SJCRH30 (cell line): ENCODE measurements around the gene QRSL1. TPM values are rescaled to one million over a fixed set of nuclear protein-coding genes. Genes with fewer than 3 reads are reported as not detected.
"Not testable (repeated sequence)": the region's sequence is repeated elsewhere in the genome, so short reads cannot be mapped to it uniquely, and the experiment has no call there.

Experiments
- DNase-seq, 2 experiments: peaks; one replicate each; pipeline ENCODE4 v3.0.0-alpha.2; 2015 to 2020
- H3K27ac ChIP-seq: fragments of 250-450 bp; sonication (Bioruptor Pico); 2 replicates; pipeline ENCODE4 v1.5.1; 2020; ENCODE audit warnings: mild to moderate bottlenecking, moderate library complexity
- H3K27me3 ChIP-seq: fragments of 250-450 bp; sonication (Bioruptor Pico); 2 replicates; pipeline ENCODE4 v1.5.1; 2020; ENCODE audit warnings: mild to moderate bottlenecking, moderate library complexity
- H3K36me3 ChIP-seq: fragments of 250-450 bp; sonication (Bioruptor Pico); 2 replicates; pipeline ENCODE4 v1.5.1; 2020; ENCODE audit warnings: mild to moderate bottlenecking, moderate library complexity
- H3K4me1 ChIP-seq: fragments of 250-450 bp; sonication (Bioruptor Pico); 2 replicates; pipeline ENCODE4 v1.5.1; 2020; ENCODE audit warnings: mild to moderate bottlenecking, moderate library complexity
- H3K4me3 ChIP-seq: fragments of 250-450 bp; sonication (Bioruptor Pico); 2 replicates; pipeline ENCODE4 v1.5.1; 2020; ENCODE audit warnings: mild to moderate bottlenecking, moderate library complexity
- H3K9me3 ChIP-seq: fragments of 250-450 bp; sonication (Bioruptor Pico); replicated peaks from 2 replicates; pipeline ENCODE4 v1.5.1; 2020; ENCODE audit warnings: mild to moderate bottlenecking, moderate library complexity
- total RNA-seq: library from RNA; depleted of rRNA; stranded (reverse); fragments of >200 nt; shearing (Covaris generic); gene quantifications from 2 replicates; pipeline ENCODE4 v1.2.3, GENCODE V29; 2014

The QRSL1 gene
- total RNA-seq, 1 experiment from 2014 or later = 17.3 TPM

DNA sequence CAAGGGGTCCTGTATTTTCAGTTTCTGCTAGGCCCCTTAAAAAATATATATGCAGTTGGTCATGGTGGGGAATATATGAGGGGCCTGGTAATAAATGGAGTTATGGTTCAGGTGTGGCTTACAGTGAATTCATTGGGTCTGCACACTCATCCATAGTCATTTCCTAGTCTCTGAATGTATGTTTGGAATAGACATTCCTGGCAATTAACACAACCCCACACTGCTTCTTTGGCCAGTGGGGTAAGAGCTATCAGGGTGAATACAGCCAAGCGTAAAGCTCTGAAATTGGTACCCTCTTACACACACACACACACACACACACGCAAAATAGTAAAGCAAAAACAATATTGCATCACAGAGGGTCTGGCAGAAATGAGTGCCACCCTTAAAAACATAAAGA is 56.5 kb downstream of the QRSL1 start:
- Histone ChIP-seq H3K4me3 (no peak overlapping the region), H3K27me3 (no peaks in the 10 kb centered on the region), H3K9me3 (no peaks in the 10 kb centered on the region), H3K4me1 (no peaks in the 10 kb centered on the region), H3K27ac (no peak overlapping the region), H3K36me3 (no peaks in the 10 kb centered on the region)
- DNase-seq = no peak

DNA sequence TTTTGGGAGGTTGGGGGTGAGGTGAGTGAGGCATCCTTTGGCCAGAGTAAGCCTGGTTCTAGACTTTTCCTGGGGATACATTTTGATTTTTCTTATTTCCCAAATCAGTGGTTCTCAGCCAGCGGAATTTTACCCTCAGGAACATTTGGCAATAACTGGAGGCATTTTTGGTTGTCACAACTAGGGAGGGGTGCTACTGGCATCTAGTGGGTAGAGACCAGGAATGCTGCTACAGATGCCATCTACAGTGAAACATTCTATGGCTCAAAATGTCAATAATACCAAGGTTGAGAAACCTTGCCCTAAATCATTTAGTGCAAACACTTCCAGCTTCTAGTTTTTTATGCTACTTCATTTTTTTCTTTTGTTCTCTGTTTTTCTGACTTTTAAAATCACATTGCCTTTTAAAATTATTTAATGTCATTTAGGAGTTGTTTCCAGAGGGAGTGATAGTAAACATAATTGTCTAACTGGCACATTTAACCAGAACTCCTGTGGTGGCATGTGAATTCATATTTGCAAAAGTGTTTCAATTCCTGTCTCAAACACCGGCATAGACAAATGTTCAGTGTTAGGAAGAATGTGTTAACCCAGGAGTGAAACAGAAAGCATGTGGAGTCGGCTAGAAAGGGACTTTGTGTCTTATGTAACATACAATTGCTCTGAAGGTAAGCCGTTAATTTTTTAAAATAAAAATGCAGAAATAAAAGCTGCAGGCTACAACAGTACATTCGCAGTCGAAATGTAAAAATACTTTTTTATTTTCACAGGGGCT is 59.0 kb downstream of the QRSL1 start:
- DNase-seq = no peak
- Histone ChIP-seq H3K36me3 (no peaks in the 10 kb centered on the region), H3K27ac (no peak overlapping the region), H3K4me1 (no peaks in the 10 kb centered on the region), H3K4me3 (no peak overlapping the region), H3K27me3 (no peaks in the 10 kb centered on the region), H3K9me3 (no peaks in the 10 kb centered on the region)

DNA sequence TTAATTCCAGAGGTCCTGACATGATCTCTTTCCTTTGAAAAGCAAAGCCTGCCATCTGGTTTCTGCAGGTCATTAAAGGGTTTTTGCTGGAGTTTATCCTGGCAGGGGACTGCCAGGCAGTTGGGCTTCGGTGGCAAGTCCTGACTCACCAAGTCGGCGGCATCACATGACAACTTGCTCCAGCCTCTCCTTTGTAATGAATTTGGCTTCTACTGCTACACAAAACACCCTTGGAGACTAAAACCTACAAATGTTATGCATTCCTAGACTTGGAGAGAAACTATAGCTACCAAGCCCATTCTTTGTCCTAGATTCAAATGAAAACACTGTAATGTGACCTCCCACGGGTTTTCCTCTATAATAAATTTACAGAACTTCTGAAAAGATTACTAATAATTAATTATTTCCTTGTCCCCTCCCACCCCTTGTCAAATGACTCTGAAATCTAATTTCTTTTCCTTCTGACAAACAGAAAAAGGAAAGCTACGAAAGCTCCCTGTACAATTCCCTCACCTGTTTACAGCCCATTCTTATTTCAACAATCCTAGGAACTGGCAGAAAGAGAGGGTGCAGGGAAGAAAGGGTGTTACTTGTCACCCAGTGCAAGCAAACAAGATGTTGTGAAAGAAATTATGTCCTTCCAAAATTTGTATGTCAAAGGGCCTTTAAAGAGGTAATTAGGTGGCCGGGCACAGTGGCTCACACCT is 62.9 kb downstream of the QRSL1 start:
- H3K4me3 ChIP-seq = no peak overlapping the region
- DNase-seq = no peak
- no peak overlapping the region for H3K27ac ChIP-seq
- no peaks in the 10 kb centered on the region for H3K36me3 ChIP-seq
- peaks cover 7% of the 10 kb centered on the region; the same call in 1 of the 2 replicates for H3K27me3 ChIP-seq
- no peaks in the 10 kb centered on the region for H3K9me3 ChIP-seq
- no peaks in the 10 kb centered on the region for H3K4me1 ChIP-seq

DNA sequence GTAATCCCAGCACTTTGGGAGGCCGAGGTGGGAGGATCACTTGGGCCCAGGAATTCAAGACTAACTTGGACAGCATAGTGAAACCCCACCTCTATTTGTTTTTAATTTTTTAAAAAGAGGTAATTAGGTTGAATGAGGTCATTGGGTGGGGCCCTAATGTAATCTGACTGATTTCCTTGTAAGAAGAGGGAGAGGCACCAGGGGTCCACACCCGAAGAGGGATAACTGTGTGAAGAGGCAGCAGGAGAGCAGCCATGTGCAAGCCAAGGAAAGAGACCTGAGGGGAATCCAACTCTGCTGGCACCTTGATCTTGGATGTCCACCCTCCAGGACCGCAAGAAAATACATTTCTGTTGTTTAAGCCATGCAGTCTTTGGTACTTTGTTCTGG is 63.4 kb downstream of the QRSL1 start:
- H3K27ac ChIP-seq = no peak overlapping the region
- no peak for DNase-seq
- no peaks in the 10 kb centered on the region for H3K36me3 ChIP-seq
- no peaks in the 10 kb centered on the region for H3K4me1 ChIP-seq
- H3K4me3 ChIP-seq = no peak overlapping the region
- H3K9me3 ChIP-seq = no peaks in the 10 kb centered on the region
- peaks cover 7% of the 10 kb centered on the region; the same call in 1 of the 2 replicates for H3K27me3 ChIP-seq

DNA sequence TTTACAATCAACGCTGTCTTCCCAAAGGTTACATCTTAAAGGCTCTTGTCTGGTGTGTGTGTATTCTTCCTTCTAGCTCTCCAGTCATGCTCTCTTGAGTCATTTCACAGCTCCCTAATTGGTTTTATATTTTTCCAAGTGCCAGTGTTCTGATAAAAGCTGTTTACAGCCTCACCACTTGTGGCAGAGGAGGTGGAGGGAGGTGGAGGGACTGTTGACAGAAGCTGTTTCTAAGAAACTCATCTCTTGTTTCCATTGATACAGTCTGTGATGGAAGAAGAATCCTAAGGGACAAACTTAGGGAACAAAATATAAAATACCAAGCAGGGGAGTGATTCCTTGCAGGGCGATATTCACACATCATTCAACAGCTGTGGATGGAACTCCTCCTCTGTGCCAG is 64.0 kb downstream of the QRSL1 start:
- no peak overlapping the region for H3K4me3 ChIP-seq
- no peaks in the 10 kb centered on the region for H3K36me3 ChIP-seq
- no peaks in the 10 kb centered on the region for H3K4me1 ChIP-seq
- DNase-seq = no peak
- H3K27ac ChIP-seq = no peak overlapping the region
- no peaks in the 10 kb centered on the region for H3K9me3 ChIP-seq
- H3K27me3 ChIP-seq = peaks cover 7% of the 10 kb centered on the region; the same call in 1 of the 2 replicates

DNA sequence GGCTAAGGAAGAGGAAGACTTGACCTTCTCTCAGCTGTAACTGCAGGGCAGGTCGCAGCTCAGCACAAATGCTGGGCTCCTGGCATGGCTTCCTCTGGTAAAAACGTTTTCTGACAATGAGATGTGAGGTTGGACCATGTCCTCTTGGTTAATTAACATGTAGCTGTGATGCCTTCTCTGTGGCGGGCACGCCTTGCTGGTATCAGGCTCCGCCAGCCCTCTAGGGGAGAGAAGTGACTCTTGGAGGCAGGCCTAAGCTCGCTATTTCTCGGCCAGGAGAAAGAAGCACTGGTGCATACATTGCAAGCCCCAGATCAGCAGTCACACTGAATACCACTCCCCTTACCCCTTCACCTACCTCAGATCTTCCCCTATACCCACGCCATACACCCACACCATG is 65.0 kb downstream of the QRSL1 start:
- no peaks in the 10 kb centered on the region for H3K36me3 ChIP-seq
- H3K4me3 ChIP-seq = no peak overlapping the region
- peaks cover 7% of the 10 kb centered on the region; the same call in 1 of the 2 replicates for H3K27me3 ChIP-seq
- DNase-seq = no peak
- no peak overlapping the region for H3K27ac ChIP-seq
- H3K4me1 ChIP-seq = no peaks in the 10 kb centered on the region
- H3K9me3 ChIP-seq = no peaks in the 10 kb centered on the region

DNA sequence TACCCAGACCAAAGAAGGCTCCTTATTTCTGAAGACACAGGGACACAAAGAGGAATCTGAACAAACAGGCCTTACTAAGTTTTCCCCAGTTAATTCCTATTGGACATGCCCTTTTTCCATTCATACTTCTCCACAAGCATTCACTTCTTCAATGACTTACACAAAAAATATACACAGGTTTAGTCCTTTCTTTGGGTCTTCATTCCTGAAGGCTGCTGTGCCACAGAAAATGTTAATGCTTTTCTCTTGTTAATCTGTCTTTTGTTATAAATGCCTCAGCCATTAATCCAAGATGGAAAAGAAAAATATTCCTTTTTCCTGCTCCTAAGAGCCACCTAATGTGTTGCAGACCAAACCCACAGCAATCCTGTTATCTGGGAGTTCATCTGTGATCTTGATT is 71.2 kb downstream of the QRSL1 start:
- Histone ChIP-seq H3K27me3 (no peaks in the 10 kb centered on the region; the same call in 1 of the 2 replicates), H3K4me3 (no peak overlapping the region), H3K9me3 (no peaks in the 10 kb centered on the region; the same call in 1 of the 2 replicates), H3K27ac (no peak overlapping the region), H3K4me1 (no peaks in the 10 kb centered on the region), H3K36me3 (no peaks in the 10 kb centered on the region)
- no peak for DNase-seq

DNA sequence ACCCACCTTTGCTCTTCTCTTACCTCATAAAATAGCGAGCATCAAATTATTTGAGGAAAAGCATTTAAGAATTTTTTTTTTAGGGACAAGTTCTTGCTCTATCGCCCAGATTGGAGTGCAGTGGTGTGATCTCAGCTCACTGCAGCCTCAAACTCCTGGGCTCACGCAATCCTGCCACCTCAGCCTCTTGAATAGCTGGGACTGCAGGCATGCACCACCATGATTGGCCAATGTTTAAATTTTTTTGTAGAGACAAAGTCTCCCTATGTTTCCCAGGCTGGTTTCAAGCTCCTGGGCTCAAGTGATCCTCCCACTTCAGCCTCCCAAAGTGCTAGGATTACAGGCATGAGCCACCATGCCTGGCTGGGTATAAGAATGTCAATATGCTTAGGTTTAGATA is 71.8 kb downstream of the QRSL1 start:
- H3K4me1 ChIP-seq, H3K27me3 ChIP-seq, DNase-seq, H3K9me3 ChIP-seq, H3K36me3 ChIP-seq, H3K27ac ChIP-seq, H3K4me3 ChIP-seq: not testable (repeated sequence)

DNA sequence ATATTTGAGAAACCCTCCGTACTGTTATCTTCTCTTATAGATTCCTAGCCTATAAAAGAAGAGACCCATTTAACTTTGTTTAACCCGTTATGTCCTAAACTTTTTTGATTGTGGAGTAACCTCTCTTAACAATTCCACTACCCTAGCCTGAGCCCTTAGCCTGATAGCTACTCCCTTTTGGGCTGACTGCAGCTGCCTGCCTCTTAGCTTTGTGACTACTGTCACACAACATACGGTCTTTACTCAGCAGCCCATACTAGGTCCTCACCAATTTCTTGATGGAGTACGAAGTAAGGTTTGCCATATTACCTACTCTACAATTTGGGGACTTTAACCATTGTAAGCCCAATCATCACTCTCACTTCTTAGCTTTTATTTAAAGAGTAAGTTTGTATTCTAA is 72.7 kb downstream of the QRSL1 start:
- Histone ChIP-seq H3K4me3 (no peak overlapping the region), H3K4me1 (no peaks in the 10 kb centered on the region), H3K27me3 (no peaks in the 10 kb centered on the region; the same call in 1 of the 2 replicates), H3K27ac (no peak overlapping the region), H3K36me3 (no peaks in the 10 kb centered on the region), H3K9me3 (no peaks in the 10 kb centered on the region; the same call in 1 of the 2 replicates)
- no peak for DNase-seq

DNA sequence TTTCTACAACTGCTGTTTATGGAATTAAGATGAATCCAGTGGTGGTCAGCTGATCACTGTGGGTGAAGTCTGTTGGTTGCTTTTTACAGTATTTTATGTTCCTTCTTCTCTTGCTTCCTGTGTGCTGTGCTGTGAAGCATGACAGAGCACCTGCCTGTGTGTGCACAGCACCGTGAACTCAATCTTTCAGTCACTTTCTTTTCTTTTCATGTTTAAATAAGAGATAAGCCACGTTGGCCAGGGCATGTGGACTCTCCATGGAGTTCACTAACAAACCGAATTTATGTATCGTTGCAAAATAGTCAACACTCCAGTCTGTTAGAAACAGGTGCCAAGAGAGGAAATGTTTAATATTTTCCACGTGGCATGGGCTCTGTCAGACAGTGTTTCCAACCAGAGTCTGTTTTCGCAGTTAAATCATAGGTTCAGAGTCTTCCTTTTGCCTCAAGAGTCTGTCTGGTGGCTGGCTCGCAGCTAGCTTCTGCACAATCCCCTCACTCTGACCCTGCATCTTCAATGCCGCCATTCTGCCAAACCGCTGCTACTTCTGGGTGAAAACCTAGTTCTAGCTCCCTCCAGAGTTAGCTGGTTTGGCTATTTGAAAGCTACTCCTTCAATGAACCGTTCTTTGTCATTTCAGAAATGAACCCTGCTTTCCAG is 73.2 kb downstream of the QRSL1 start:
- Histone ChIP-seq H3K27me3 (no peaks in the 10 kb centered on the region; the same call in 1 of the 2 replicates), H3K27ac (no peak overlapping the region), H3K4me3 (no peak overlapping the region), H3K9me3 (no peaks in the 10 kb centered on the region; the same call in 1 of the 2 replicates), H3K36me3 (no peaks in the 10 kb centered on the region), H3K4me1 (no peaks in the 10 kb centered on the region)
- DNase-seq = no peak

DNA sequence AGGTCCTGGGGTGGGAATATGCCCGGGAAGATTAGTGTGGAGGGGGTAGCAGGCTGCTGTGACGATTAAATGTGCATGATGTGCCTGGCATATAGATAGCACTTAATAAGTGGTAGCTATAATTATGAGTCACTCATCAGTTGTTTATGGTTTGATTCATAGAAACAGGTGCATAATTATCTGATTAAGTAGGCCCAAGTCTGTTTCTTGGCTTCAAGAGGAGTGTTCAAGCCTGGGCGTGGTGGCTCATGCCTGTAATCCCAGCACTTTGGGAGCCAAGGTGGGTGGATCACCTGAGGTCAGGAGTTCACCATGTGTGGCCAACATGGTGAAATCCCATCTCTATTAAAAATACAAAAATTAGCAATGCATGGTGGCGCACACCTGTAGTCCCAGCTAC is 74.9 kb downstream of the QRSL1 start:
- no peaks in the 10 kb centered on the region; the same call in 1 of the 2 replicates for H3K27me3 ChIP-seq
- no peaks in the 10 kb centered on the region for H3K4me1 ChIP-seq
- DNase-seq = no peak
- no peaks in the 10 kb centered on the region for H3K36me3 ChIP-seq
- no peak overlapping the region for H3K27ac ChIP-seq
- H3K4me3 ChIP-seq = no peak overlapping the region
- no peaks in the 10 kb centered on the region; the same call in 1 of the 2 replicates for H3K9me3 ChIP-seq

DNA sequence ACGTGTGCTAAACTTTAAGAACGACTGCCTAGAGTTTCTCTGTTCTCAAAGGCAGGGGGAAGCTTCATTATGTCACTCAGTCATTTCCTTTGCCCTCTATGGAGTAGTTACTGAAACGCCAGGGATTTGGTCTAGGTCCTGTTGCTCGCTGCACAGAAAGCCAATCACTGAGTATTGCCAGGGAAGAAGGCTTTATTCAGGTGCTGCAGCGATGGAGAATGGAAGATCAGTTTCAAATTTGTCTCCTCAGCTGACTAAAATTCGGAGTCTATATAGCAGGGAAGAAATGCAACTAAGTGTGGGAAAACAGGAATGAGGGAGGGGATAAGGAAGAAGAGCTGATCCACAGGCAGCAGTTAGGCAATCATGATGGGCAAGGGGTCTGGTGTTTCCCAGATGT is 75.8 kb downstream of the QRSL1 start:
- H3K27me3 ChIP-seq = no peaks in the 10 kb centered on the region; the same call in 1 of the 2 replicates
- H3K4me1 ChIP-seq = no peaks in the 10 kb centered on the region
- H3K4me3 ChIP-seq = no peak overlapping the region
- H3K9me3 ChIP-seq = no peaks in the 10 kb centered on the region; the same call in 1 of the 2 replicates
- no peaks in the 10 kb centered on the region for H3K36me3 ChIP-seq
- no peak for DNase-seq
- no peak overlapping the region for H3K27ac ChIP-seq

DNA sequence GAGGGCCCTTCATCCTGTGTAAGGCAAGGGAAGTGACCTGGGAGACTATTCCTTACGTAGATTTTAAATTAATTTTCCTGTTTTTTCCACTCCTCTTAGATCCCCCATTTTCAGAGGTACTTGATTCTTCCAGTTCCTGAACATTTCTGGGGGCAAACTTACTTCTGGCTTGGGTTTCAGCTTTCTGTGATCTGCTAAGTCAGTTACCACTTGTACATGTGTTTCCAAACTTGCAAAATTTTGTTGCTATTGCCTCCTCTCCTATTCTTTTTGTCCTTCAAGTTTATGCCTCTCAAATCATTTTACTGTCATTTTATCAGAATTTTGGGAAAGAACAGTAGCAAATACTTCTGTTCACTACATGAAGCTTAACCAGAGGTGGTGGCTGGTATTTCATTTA is 81.2 kb downstream of the QRSL1 start:
- no peak for DNase-seq
- no peaks in the 10 kb centered on the region; the same call in 1 of the 2 replicates for H3K9me3 ChIP-seq

DNA sequence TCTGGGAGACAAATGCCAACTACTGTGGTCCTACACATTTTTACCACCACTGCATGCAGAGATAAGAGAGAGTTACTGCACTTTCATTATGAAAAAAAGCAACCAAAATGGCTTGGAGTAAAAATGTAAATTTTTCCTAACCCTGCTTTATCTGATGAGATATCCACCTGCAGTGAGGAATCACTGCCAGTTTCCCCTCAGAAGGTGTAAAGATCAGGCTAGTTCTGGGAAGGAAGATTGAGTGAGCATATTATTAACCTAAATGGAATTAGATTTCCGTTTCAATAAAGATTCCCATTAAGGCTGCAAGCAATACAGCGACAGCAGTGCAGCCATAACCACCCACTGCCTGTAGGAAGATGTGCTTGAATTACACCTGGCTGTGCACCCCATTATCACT is 84.9 kb downstream of the QRSL1 start:
- no peaks in the 10 kb centered on the region for H3K27me3 ChIP-seq
- no peaks in the 10 kb centered on the region for H3K4me1 ChIP-seq
- H3K36me3 ChIP-seq = no peaks in the 10 kb centered on the region
- DNase-seq = no peak
- no peaks in the 10 kb centered on the region for H3K9me3 ChIP-seq
- no peak overlapping the region for H3K27ac ChIP-seq
- no peak overlapping the region for H3K4me3 ChIP-seq

More for the DNA sequence above, 81.2 kb downstream of the QRSL1 start:
- Histone ChIP-seq H3K36me3 (no peaks in the 10 kb centered on the region), H3K27me3 (no peaks in the 10 kb centered on the region), H3K27ac (no peak overlapping the region), H3K4me1 (no peaks in the 10 kb centered on the region), H3K4me3 (no peak overlapping the region)

DNA sequence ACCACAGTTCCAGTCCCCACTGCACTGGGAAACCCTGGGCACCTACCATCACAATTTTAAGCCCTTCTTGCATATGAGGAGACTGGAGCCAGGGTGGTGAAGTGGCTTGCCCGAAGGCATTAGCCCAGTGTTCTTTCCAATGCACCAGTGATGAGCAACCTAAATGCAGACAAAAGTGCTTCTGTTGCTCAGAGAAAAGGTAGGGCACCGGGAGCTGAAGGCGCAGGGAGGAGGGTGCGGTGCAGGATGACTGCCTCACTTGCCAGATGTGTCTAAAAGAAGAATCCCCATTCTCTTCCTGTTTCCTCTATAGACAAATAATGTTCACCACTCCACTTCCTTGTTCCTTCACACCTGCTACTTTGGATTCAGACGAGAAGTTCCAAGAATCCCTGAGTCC is 86.5 kb downstream of the QRSL1 start:
- H3K27ac ChIP-seq = no peak overlapping the region
- DNase-seq = no peak
- no peaks in the 10 kb centered on the region for H3K4me1 ChIP-seq
- no peaks in the 10 kb centered on the region for H3K36me3 ChIP-seq
- no peaks in the 10 kb centered on the region for H3K27me3 ChIP-seq
- H3K4me3 ChIP-seq = no peak overlapping the region
- H3K9me3 ChIP-seq = no peaks in the 10 kb centered on the region
